HS-27A (cell line): ENCODE data around the gene PIK3R5.
"Not testable (repeated sequence)": the region's sequence is repeated elsewhere in the genome, so short reads cannot be mapped to it uniquely, and the experiment has no call there.

Experiments used
- DNase-seq: peaks from one replicate; pipeline ENCODE4 v3.0.0-alpha.2; 2012; ENCODE audit warnings: low read depth, missing footprints

Gene PIK3R5

GRCh38 chr17:8896641-8897635 lies 68.6 kb downstream of the PIK3R5 start:
- no peak for DNase-seq

- DNase-seq = no peak
These were observed 69.4 kb downstream of the PIK3R5 start for GRCh38 chr17:8896087-8896486.

- DNase-seq = no peak
These were observed 70.6 kb downstream of the PIK3R5 start for GRCh38 chr17:8894673-8895578.

GRCh38 chr17:8894202-8894671 lies 71.3 kb downstream of the PIK3R5 start:
- DNase-seq = no peak

- DNase-seq = no peak
These were observed 71.8 kb downstream of the PIK3R5 start for GRCh38 chr17:8893621-8894201.

- no peak for DNase-seq
These were observed 72.4 kb downstream of the PIK3R5 start for GRCh38 chr17:8893059-8893458.

GRCh38 chr17:8892338-8892690 lies 73.2 kb downstream of the PIK3R5 start:
- no peak for DNase-seq

GRCh38 chr17:8890671-8891070 lies 74.8 kb downstream of the PIK3R5 start:
- DNase-seq = no peak

- DNase-seq = no peak
These were observed 75.9 kb downstream of the PIK3R5 start for GRCh38 chr17:8889458-8890210.

GRCh38 chr17:8888704-8889302 lies 76.7 kb downstream of the PIK3R5 start:
- no peak for DNase-seq

GRCh38 chr17:8887834-8888703 lies 77.4 kb downstream of the PIK3R5 start:
- no peak for DNase-seq

- no peak for DNase-seq
These were observed 78.2 kb downstream of the PIK3R5 start for GRCh38 chr17:8887301-8887700.

GRCh38 chr17:8885967-8886684 lies 79.4 kb downstream of the PIK3R5 start:
- no peak for DNase-seq

- not testable (repeated sequence) for DNase-seq
These were observed 80.1 kb downstream of the PIK3R5 start for GRCh38 chr17:8885163-8885966.

- DNase-seq = no peak
These were observed 81.0 kb downstream of the PIK3R5 start for GRCh38 chr17:8884336-8884990.

- DNase-seq = no peak
These were observed 82.2 kb downstream of the PIK3R5 start for GRCh38 chr17:8883353-8883752.

GRCh38 chr17:8881606-8882005 lies 83.9 kb downstream of the PIK3R5 start:
- no peak for DNase-seq

- DNase-seq = no peak
These were observed 85.0 kb downstream of the PIK3R5 start for GRCh38 chr17:8880466-8880865.
